HEK293 (cell line): ENCODE data around the gene CIZ1.
"Not testable (repeated sequence)": the region's sequence is repeated elsewhere in the genome, so short reads cannot be mapped to it uniquely, and the experiment has no call there.

Source experiments
- CTCF ChIA-PET: fragments of 350-600 bp; formaldehyde crosslinking; extraction: SDS; loops from one replicate; lab custom pipeline; 2021; ENCODE audit warnings: antibody characterized with exemption; lab: Yijun Ruan, JAX
- POLR2A ChIA-PET: fragments of 300-600 bp; formaldehyde crosslinking; extraction: SDS; loops from one replicate; lab custom pipeline; 2020; ENCODE audit warnings: antibody characterized with exemption, inconsistent platforms; lab: Yijun Ruan, JAX
- H3K27ac ChIP-seq: fragments of 200-500 bp; sonication (Bioruptor generic); 2 replicates; pipeline ENCODE4 v1.5.1; 2014; ENCODE audit warnings: low read depth, low read length, control low read depth, inconsistent platforms; ENCODE audit errors: extremely low read depth
- H3K36me3 ChIP-seq, 2 experiments: fragments of 200-500 bp in 1 of 2; sonication (Bioruptor generic) in 1 of 2; 1 replicate in 1 of 2; 2 replicates in 1 of 2; pipeline ENCODE4 v1.5.1; 2014 to 2017; ENCODE audit warnings: inconsistent platforms in 2 of 2, low read length in 2 of 2; ENCODE audit not compliant: control insufficient read depth in 2 of 2, insufficient read depth in 1 of 2
- H3K4me1 ChIP-seq: fragments of 200-500 bp; sonication (Bioruptor generic); 2 replicates; pipeline ENCODE4 v1.5.1; 2014; ENCODE audit warnings: mild to moderate bottlenecking, low read length, inconsistent platforms; ENCODE audit not compliant: control insufficient read depth, insufficient read depth
- H3K4me3 ChIP-seq: 2 replicates; pipeline ENCODE4 v1.5.1; 2011; ENCODE audit warnings: low read depth, mild to moderate bottlenecking, control low read depth, low read length, moderate library complexity
- H3K9me3 ChIP-seq: fragments of 200-500 bp; sonication (Bioruptor generic); 2 replicates; pipeline ENCODE4 v1.5.1; 2014; ENCODE audit warnings: low read depth, low read length, inconsistent platforms; ENCODE audit not compliant: control insufficient read depth, insufficient read depth
- FEZF1 ChIP-seq: fragments of 450-650 bp; formaldehyde crosslinking; IDR thresholded peaks from 2 replicates; pipeline ENCODE4 v1.5.1; 2016; ENCODE audit warnings: missing biosample characterization, missing genetic modification characterization
- SALL2 ChIP-seq: fragments of 450-650 bp; formaldehyde crosslinking; IDR thresholded peaks from 2 replicates; pipeline ENCODE4 v1.5.0; 2017; ENCODE audit warnings: missing biosample characterization, mild to moderate bottlenecking, missing genetic modification characterization, borderline replicate concordance
- SP3 ChIP-seq: fragments of 450-650 bp; formaldehyde crosslinking; IDR thresholded peaks from 2 replicates; pipeline ENCODE4 v1.5.1; 2016; ENCODE audit warnings: missing biosample characterization, missing genetic modification characterization
- ZFHX2 ChIP-seq: fragments of 450-650 bp; formaldehyde crosslinking; conservative IDR thresholded peaks from 2 replicates; pipeline ENCODE4 v1.5.1; 2016; ENCODE audit warnings: missing biosample characterization, missing genetic modification characterization
- ZNF146 ChIP-seq: fragments of 450-650 bp; formaldehyde crosslinking; IDR thresholded peaks from 2 replicates; pipeline ENCODE4 v1.5.1; 2016; ENCODE audit warnings: missing biosample characterization, missing genetic modification characterization
- ZNF155 ChIP-seq: fragments of 450-650 bp; formaldehyde crosslinking; IDR thresholded peaks from 2 replicates; pipeline ENCODE4 v1.5.1; 2016; ENCODE audit warnings: missing biosample characterization, missing genetic modification characterization
- ZNF292 ChIP-seq: fragments of 450-650 bp; formaldehyde crosslinking; IDR thresholded peaks from 2 replicates; pipeline ENCODE4 v1.5.1; 2016; ENCODE audit warnings: low read depth, missing biosample characterization, missing genetic modification characterization, borderline replicate concordance
- ZNF549 ChIP-seq: fragments of 450-650 bp; IDR thresholded peaks from 2 replicates; pipeline ENCODE4 v1.5.1; 2018; ENCODE audit warnings: missing biosample characterization, missing genetic modification characterization, mild to moderate bottlenecking, inconsistent platforms, moderate library complexity
- ZNF561 ChIP-seq: fragments of 450-650 bp; IDR thresholded peaks from 2 replicates; pipeline ENCODE4 v1.5.1; 2018; ENCODE audit warnings: missing biosample characterization, missing genetic modification characterization, borderline replicate concordance
- ZNF701 ChIP-seq: fragments of 450-650 bp; formaldehyde crosslinking; IDR thresholded peaks from 2 replicates; pipeline ENCODE4 v1.5.1; 2016; ENCODE audit warnings: missing biosample characterization, missing genetic modification characterization
- ZNF747 ChIP-seq: fragments of 450-650 bp; formaldehyde crosslinking; IDR thresholded peaks from 2 replicates; pipeline ENCODE4 v1.5.1; 2016; ENCODE audit warnings: missing biosample characterization, missing genetic modification characterization
- ZNF768 ChIP-seq: fragments of 450-650 bp; formaldehyde crosslinking; IDR thresholded peaks from 2 replicates; pipeline ENCODE4 v1.5.1; 2018; ENCODE audit warnings: missing biosample characterization, mild to moderate bottlenecking, missing genetic modification characterization
- ZSCAN30 ChIP-seq: fragments of 450-650 bp; IDR thresholded peaks from 2 replicates; pipeline ENCODE4 v1.5.1; 2018; ENCODE audit warnings: missing biosample characterization, mild to moderate bottlenecking, missing genetic modification characterization, moderate library complexity
- TF ChIP-seq, protein P1 (sequence below): fragments of 450-650 bp; IDR thresholded peaks from 2 replicates; pipeline ENCODE4 v1.5.1; 2018; ENCODE audit warnings: missing biosample characterization, mild to moderate bottlenecking, missing genetic modification characterization
- TF ChIP-seq, protein P2 (sequence below): fragments of 450-650 bp; formaldehyde crosslinking; IDR thresholded peaks from 2 replicates; pipeline ENCODE4 v1.5.1; 2016; ENCODE audit warnings: missing biosample characterization, missing genetic modification characterization, low read depth
- TF ChIP-seq, protein P3 (sequence below): fragments of 450-650 bp; formaldehyde crosslinking; IDR thresholded peaks from 2 replicates; pipeline ENCODE4 v1.5.1; 2016; ENCODE audit warnings: missing biosample characterization, missing genetic modification characterization

CIZ1 gene

DNA sequence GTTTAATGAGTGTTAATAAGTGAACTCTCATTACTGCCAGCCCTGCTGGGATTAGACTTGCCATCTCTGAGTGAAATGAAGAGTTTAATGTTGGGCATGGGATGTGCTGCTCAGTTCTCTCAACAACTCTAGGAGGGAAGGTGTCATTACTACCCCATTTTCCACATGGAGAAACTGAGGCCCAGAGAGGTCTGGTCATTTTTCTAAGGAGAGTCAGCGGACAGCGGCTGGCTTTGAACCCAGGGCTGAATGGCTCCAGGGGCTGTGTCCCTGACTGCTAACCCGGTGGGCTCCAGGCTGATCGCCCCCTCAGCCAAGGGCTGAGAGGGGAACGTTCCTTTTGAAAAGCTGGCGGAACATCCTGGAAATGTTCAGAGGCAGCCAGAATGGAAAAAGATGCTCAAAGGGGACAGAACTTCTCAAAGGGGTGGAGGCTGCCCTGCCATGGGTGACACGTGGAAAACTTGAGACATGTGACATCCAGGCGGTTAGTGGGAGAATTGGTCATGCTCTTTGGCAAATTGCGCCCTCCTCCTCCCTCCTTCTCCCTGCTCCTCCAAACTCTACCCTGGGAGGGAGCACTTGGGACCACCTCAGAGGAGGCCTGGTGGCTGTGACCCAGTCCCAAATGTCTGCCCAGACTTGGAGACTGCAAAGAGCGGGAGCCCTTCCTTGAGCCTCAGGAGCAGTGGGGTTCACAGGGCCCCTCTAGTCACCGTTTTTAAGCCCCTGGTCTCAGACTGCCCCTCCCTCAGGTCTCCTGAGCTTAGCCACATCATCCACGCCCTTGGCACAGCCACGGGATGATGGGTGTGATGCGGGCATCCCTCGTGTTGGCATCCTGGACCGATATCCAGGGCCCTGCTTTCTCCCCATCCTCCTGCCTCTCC lies 40.5 kb upstream of the CIZ1 start:
- TF ChIP-seq ZNF155 (tag by site-specific recombination) (no peak), ZNF292 (no peak), ZSCAN30 (tag by site-specific recombination) (no peak), SP3 (tag by site-specific recombination) (no peak), ZNF146 (tag by site-specific recombination) (no peak)
- TF ChIP-seq, protein P1, sequence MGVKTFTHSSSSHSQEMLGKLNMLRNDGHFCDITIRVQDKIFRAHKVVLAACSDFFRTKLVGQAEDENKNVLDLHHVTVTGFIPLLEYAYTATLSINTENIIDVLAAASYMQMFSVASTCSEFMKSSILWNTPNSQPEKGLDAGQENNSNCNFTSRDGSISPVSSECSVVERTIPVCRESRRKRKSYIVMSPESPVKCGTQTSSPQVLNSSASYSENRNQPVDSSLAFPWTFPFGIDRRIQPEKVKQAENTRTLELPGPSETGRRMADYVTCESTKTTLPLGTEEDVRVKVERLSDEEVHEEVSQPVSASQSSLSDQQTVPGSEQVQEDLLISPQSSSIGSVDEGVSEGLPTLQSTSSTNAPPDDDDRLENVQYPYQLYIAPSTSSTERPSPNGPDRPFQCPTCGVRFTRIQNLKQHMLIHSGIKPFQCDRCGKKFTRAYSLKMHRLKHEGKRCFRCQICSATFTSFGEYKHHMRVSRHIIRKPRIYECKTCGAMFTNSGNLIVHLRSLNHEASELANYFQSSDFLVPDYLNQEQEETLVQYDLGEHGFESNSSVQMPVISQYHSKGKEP (tag by site-specific recombination): no peak
- TF ChIP-seq, protein P2, sequence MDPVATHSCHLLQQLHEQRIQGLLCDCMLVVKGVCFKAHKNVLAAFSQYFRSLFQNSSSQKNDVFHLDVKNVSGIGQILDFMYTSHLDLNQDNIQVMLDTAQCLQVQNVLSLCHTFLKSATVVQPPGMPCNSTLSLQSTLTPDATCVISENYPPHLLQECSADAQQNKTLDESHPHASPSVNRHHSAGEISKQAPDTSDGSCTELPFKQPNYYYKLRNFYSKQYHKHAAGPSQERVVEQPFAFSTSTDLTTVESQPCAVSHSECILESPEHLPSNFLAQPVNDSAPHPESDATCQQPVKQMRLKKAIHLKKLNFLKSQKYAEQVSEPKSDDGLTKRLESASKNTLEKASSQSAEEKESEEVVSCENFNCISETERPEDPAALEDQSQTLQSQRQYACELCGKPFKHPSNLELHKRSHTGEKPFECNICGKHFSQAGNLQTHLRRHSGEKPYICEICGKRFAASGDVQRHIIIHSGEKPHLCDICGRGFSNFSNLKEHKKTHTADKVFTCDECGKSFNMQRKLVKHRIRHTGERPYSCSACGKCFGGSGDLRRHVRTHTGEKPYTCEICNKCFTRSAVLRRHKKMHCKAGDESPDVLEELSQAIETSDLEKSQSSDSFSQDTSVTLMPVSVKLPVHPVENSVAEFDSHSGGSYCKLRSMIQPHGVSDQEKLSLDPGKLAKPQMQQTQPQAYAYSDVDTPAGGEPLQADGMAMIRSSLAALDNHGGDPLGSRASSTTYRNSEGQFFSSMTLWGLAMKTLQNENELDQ (tag by site-specific recombination): no peak
- H3K36me3 ChIP-seq: peaks cover 0 to 3% of the 10 kb centered on the region in 2 experiments; a peak in 2 of 3 replicates
- H3K4me3 ChIP-seq: no peak overlapping the region
- no peak overlapping the region for H3K27ac ChIP-seq
- no peaks in the 10 kb centered on the region for H3K9me3 ChIP-seq
- H3K4me1 ChIP-seq: no peaks in the 10 kb centered on the region
- ChIA-PET POLR2A (interaction anchor here (0.8 kb wide), 1 partner anchor 18 kb away, joined by 3 read pairs; no protein-coding TSS in a partner anchor), CTCF (interaction anchor here (0.7 kb wide), 1 partner anchor 23 kb away, joined by 3 read pairs; no protein-coding TSS in a partner anchor)

DNA sequence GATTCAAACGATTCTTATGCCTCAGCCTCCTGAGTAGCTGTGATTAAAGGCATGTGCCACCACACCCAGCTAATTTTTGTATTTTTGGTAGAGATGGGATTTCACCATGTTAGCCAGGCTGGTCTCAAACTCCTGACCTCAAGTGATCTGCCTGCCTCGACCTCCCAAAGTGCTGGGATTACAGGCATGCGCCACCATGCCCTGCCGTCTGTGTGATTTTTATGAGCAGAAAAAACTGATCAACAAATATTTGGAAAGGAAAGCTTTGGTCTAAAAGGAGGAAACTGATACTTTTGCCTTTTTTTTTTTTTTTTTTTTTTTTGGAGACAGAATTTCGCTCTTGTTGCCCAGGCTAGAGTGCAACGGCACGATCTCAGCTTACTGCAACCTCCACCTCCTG lies 39.5 kb upstream of the CIZ1 start:
- H3K9me3 ChIP-seq, POLR2A ChIA-PET, H3K4me1 ChIP-seq, H3K36me3 ChIP-seq, H3K4me3 ChIP-seq, H3K27ac ChIP-seq: not testable (repeated sequence)
- CTCF ChIA-PET: interaction anchor here (0.7 kb wide), 1 partner anchor 24 kb away, joined by 3 read pairs; no protein-coding TSS in a partner anchor

DNA sequence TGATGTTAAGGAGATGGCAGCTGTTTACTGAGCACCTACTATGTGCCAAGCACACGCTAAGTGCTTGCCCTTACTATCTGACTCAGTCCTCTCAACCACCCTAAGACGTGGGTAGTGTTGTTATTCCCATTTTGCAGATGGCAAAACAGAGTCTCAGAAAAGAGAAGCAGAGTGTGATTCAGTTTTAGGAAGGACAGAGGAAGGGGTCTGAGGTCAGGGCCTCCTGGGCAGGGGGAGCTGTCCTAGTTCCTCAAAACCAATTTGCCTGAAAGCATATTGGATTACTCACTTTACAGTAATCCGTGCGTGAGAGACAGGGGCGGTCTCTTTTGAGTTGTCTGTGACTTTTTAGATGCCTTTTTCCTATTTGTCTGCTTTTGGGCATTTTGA lies 35.0 kb upstream of the CIZ1 start:
- ChIA-PET POLR2A (no interaction called here), CTCF (interaction anchor here (0.6 kb wide), 1 partner anchor 355 kb away, joined by 4 read pairs; no protein-coding TSS in a partner anchor)
- Histone ChIP-seq H3K4me3 (no peak overlapping the region), H3K27ac (no peak overlapping the region), H3K9me3 (no peaks in the 10 kb centered on the region), H3K36me3 (peaks cover 0 to 25% of the 10 kb centered on the region in 2 experiments; a peak in 1 of 3 replicates), H3K4me1 (no peaks in the 10 kb centered on the region)
- TF ChIP-seq, protein P3, sequence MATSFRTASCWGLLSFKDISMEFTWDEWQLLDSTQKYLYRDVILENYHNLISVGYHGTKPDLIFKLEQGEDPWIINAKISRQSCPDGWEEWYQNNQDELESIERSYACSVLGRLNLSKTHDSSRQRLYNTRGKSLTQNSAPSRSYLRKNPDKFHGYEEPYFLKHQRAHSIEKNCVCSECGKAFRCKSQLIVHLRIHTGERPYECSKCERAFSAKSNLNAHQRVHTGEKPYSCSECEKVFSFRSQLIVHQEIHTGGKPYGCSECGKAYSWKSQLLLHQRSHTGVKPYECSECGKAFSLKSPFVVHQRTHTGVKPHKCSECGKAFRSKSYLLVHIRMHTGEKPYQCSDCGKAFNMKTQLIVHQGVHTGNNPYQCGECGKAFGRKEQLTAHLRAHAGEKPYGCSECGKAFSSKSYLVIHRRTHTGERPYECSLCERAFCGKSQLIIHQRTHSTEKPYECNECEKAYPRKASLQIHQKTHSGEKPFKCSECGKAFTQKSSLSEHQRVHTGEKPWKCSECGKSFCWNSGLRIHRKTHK: no peak
- TF ChIP-seq ZNF701 (tag by site-specific recombination): no peak
- no peak for TF ChIP-seq FEZF1 (tag by site-specific recombination)
- TF ChIP-seq SALL2 (tag by site-specific recombination): no peak
- TF ChIP-seq ZNF768 (tag by site-specific recombination): no peak
- TF ChIP-seq ZNF549: no peak
- no peak for TF ChIP-seq ZFHX2
- TF ChIP-seq ZNF561 (tag by site-specific recombination): no peak
- no peak for TF ChIP-seq ZNF747 (tag by site-specific recombination)
- TF ChIP-seq, protein P2 (tag by site-specific recombination): no peak
